K562 (cell line): Measurements from ENCODE around the gene TRIM62. TPM values are rescaled to one million over a fixed set of nuclear protein-coding genes. Genes with fewer than 3 reads are reported as not detected.

ENCODE experiments used
- ATAC-seq: fragments of 200-7000 bp; cut with Tn5 transposase; 3 replicates; pipeline ENCODE4 v1.9.1; 2020; ENCODE audit warnings: moderate library complexity
- BruUV-seq: library from RNA; stranded (reverse); fragments of 400-500 nt; replicated peaks from 2 replicates; lab custom pipeline; 2021; lab: Mats Ljungman, UMichigan
- CTCF ChIA-PET: fragments of 300-600 bp; formaldehyde crosslinking; extraction: SDS; loops from one replicate; lab custom pipeline; 2021; ENCODE audit warnings: low intra/inter-chr PET ratio; lab: Yijun Ruan, JAX
- POLR2A ChIA-PET: fragments of 300-600, 350-650 bp; sonication (Branson Sonifier 250); formaldehyde crosslinking; extraction: SDS; loops from one replicate; lab custom pipeline; 2021; ENCODE audit warnings: antibody characterized with exemption, inconsistent platforms; lab: Yijun Ruan, JAX
- DNase-seq, 4 experiments: peaks; one replicate each; pipeline versions ENCODE4 v3.0.0 to v3.0.0-alpha.2; 2011 to 2018; ENCODE audit warnings: low spot score in 3 of 4, mixed read lengths in 3 of 4; ENCODE audit errors: extremely low read depth in 1 of 4
- FAIRE-seq: peaks from 2 replicates; lab custom pipeline; 2011; peaks lifted over from hg19 to GRCh38; lab: Jason Lieb, UNC
- H2AFZ ChIP-seq: 2 replicates; pipeline ENCODE4 v1.6.0; 2011; ENCODE audit warnings: low read depth, low read length, control low read depth, inconsistent platforms
- H3K27ac ChIP-seq: fragments of 200-600 bp; 3 replicates; pipeline ENCODE4 v1.8.0; 2011; ENCODE audit warnings: low read depth, mild to moderate bottlenecking, control low read depth, inconsistent platforms, low read length, moderate library complexity, mixed read lengths; ENCODE audit errors: extremely low read depth
- H3K27me3 ChIP-seq, 2 experiments: fragments of 300-600 bp in 1 of 2; 2 replicates in 1 of 2; 3 replicates in 1 of 2; pipeline versions ENCODE4 v1.6.0 to v1.8.0; 2011; ENCODE audit warnings: inconsistent platforms in 2 of 2, low read length in 2 of 2, mild to moderate bottlenecking in 1 of 2, mixed read lengths in 1 of 2, moderate library complexity in 1 of 2; ENCODE audit not compliant: control insufficient read depth in 2 of 2, insufficient read depth in 2 of 2
- H3K36me3 ChIP-seq: fragments of 300-600 bp; 3 replicates; pipeline ENCODE4 v1.8.0; 2011; ENCODE audit warnings: mild to moderate bottlenecking, low read length, inconsistent platforms; ENCODE audit not compliant: control insufficient read depth, insufficient read depth
- H3K4me1 ChIP-seq, 2 experiments: fragments of 200-600 bp in 1 of 2; replicated peaks in 1 of 2; 2 replicates in 1 of 2; 3 replicates in 1 of 2; pipeline versions ENCODE4 v1.5.1 to v1.8.0; 2011; ENCODE audit warnings: inconsistent platforms in 2 of 2, low read length in 2 of 2, mild to moderate bottlenecking in 1 of 2, mixed read lengths in 1 of 2, moderate library complexity in 1 of 2; ENCODE audit not compliant: control insufficient read depth in 2 of 2, insufficient read depth in 2 of 2
- H3K4me2 ChIP-seq: 2 replicates; pipeline ENCODE4 v1.6.1; 2011; ENCODE audit warnings: low read length, control low read depth, inconsistent platforms, mixed read lengths; ENCODE audit not compliant: insufficient read depth
- H3K4me3 ChIP-seq: fragments of 200-600 bp; sonication (generic), shearing (Covaris generic); 2 replicates; pipeline ENCODE4 v1.5.1; 2016; ENCODE audit warnings: control low read depth, inconsistent platforms
- H3K79me2 ChIP-seq: fragments of 200-600 bp; 3 replicates; pipeline ENCODE4 v1.8.0; 2011; ENCODE audit warnings: low read length, inconsistent platforms; ENCODE audit not compliant: control insufficient read depth, insufficient read depth
- H3K9ac ChIP-seq, 2 experiments: 2 replicates each; pipeline versions ENCODE4 v1.6.0 to v1.6.1; 2011; ENCODE audit warnings: low read depth in 2 of 2, low read length in 2 of 2, control low read depth in 1 of 2, inconsistent platforms in 1 of 2, mild to moderate bottlenecking in 1 of 2, mixed read lengths in 1 of 2; ENCODE audit not compliant: insufficient read depth in 1 of 2
- H3K9me1 ChIP-seq: one replicate; pipeline ENCODE4 v1.6.0; 2011; ENCODE audit warnings: inconsistent platforms, mild to moderate bottlenecking, low read length, moderate library complexity; ENCODE audit not compliant: control insufficient read depth, insufficient read depth
- H3K9me3 ChIP-seq: replicated peaks from 2 replicates; pipeline ENCODE4 v1.5.1; 2011; ENCODE audit warnings: low read depth, low read length, inconsistent platforms; ENCODE audit not compliant: control insufficient read depth, insufficient read depth
- H4K20me1 ChIP-seq: replicated peaks from 2 replicates; pipeline ENCODE4 v1.6.1; 2011; ENCODE audit warnings: low read length, inconsistent platforms, mixed read lengths; ENCODE audit not compliant: control insufficient read depth, insufficient read depth
- CREBBP ChIP-seq: IDR thresholded peaks from one replicate; pipeline ENCODE4 v1.6.1; 2012; ENCODE audit warnings: low read depth, mild to moderate bottlenecking, control low read depth, inconsistent platforms, low read length
- DNMT1 ChIP-seq: fragments of 450-650 bp; IDR thresholded peaks from 2 replicates; pipeline ENCODE4 v1.6.1; 2016; ENCODE audit warnings: antibody characterized with exemption, mild to moderate bottlenecking
- HCFC1 ChIP-seq: IDR thresholded peaks from 2 replicates; pipeline ENCODE4 v1.6.1; 2012; ENCODE audit warnings: low read depth, low read length, improper control_type of control experiment
- HDAC2 ChIP-seq: fragments of 450-650 bp; IDR thresholded peaks from 2 replicates; pipeline ENCODE4 v1.6.1; 2016; ENCODE audit warnings: mild to moderate bottlenecking
- KAT2B ChIP-seq: IDR thresholded peaks from one replicate; pipeline ENCODE4 v1.6.1; 2012; ENCODE audit warnings: low read depth, mild to moderate bottlenecking, control low read depth, inconsistent platforms, low read length, moderate library complexity
- KLF13 ChIP-seq: fragments of 450-650 bp; IDR thresholded peaks from 2 replicates; pipeline ENCODE4 v1.6.1; 2016; ENCODE audit warnings: missing genetic modification characterization, low read depth, mild to moderate bottlenecking, missing compliant biosample characterization, moderate library complexity, borderline replicate concordance
- MAFG ChIP-seq: fragments of 450-650 bp; conservative IDR thresholded peaks from 2 replicates; pipeline ENCODE4 v1.6.1; 2016; ENCODE audit warnings: missing genetic modification characterization, missing compliant biosample characterization
- MEIS2 ChIP-seq: fragments of 450-650 bp; IDR thresholded peaks from 2 replicates; pipeline ENCODE4 v1.6.1; 2014; ENCODE audit warnings: mild to moderate bottlenecking; ENCODE audit not compliant: partially characterized antibody
- TRIM24 ChIP-seq, 2 experiments: fragments of 450-650 bp; IDR thresholded peaks; 2 replicates each; pipeline ENCODE4 v1.6.1; 2016
- TRIM25 ChIP-seq: fragments of 450-650 bp; IDR thresholded peaks from 2 replicates; pipeline ENCODE4 v1.7.0; 2016; ENCODE audit warnings: borderline replicate concordance
- ZBTB33 ChIP-seq: sonication (generic); formaldehyde crosslinking; IDR thresholded peaks from 2 replicates; pipeline ENCODE4 v1.8.1; 2023; ENCODE audit warnings: mild to moderate bottlenecking, missing genetic modification reagents
- ZC3H8 ChIP-seq: fragments of 450-650 bp; IDR thresholded peaks from 2 replicates; pipeline ENCODE4 v1.6.1; 2017
- ZNF512 ChIP-seq: IDR thresholded peaks from 2 replicates; pipeline ENCODE4 v1.6.1; 2016; ENCODE audit warnings: missing genetic modification characterization, missing compliant biosample characterization
- WGBS: fragments of 100-300 bp; shearing (Covaris generic); methylation state at CpG from one replicate; pipeline ENCODE4 v1.1.6; 2016; ENCODE audit warnings: low coverage, mixed read lengths; ENCODE audit not compliant: insufficient coverage; ENCODE audit errors: missing lambda C conversion rate; 5-methylcytosine and 5-hydroxymethylcytosine counted together
- in situ Hi-C: fragments of 300-500 bp; cut with MboI; formaldehyde crosslinking; loops from 4 replicates; pipeline ENCODE4 v1.15.0; 2018; ENCODE audit warnings: inconsistent platforms, mixed read lengths
- intact Hi-C: fragments of 100-400 bp; cut with micrococcal nuclease; formaldehyde crosslinking; loops from 2 replicates; pipeline ENCODE4 v1.14.2; 2022
- polyA plus RNA-seq, 8 experiments: library from polyadenylated mRNA; depleted of rRNA in 4 of 8; stranded (reverse) in 5 of 8; unstranded in 3 of 8; fragments of >200 nt; fragmentation: Nextera tagmentation in 2 of 8; fragmentation: Illumina TruSeq in 1 of 8; extraction: Ambion mirVana in 2 of 8; extraction: Trizol in 1 of 8; gene quantifications; 2 replicates each; pipeline versions ENCODE4 v1.2.1 to v1.2.3, GENCODE V29; 2011 to 2014; ENCODE audit warnings: inconsistent platforms in 1 of 8, missing spikeins in 1 of 8
- total RNA-seq, 7 experiments: library from RNA; depleted of rRNA in 6 of 7; stranded (reverse); fragments of >200 nt in 6 of 7; fragmentation: Illumina TruSeq in 2 of 7; extraction: Trizol in 2 of 7; gene quantifications; 2 replicates each; pipeline versions ENCODE4 v1.2.1 to v1.2.3, GENCODE V29; 2011 to 2021; ENCODE audit warnings: low replicate concordance in 1 of 7
- TF ChIP-seq, protein P1 (sequence below), 3 experiments: fragments of 200-800 bp in 1 of 3; fragments of 250-450 bp in 1 of 3; fragments of 450-650 bp in 1 of 3; sonication (Bioruptor Pico) in 1 of 3; sonication (Bioruptor generic) in 1 of 3; formaldehyde crosslinking in 1 of 3; IDR thresholded peaks; 2 replicates each; pipeline versions ENCODE4 v1.6.1 to v1.8.0; 2016 to 2022; ENCODE audit warnings: mild to moderate bottlenecking in 2 of 3, missing genetic modification characterization in 2 of 3, missing compliant biosample characterization in 1 of 3, moderate library complexity in 1 of 3

Gene TRIM62
- total and polyA plus RNA-seq, 9 of the 15 experiments (the other 6 are each of a cell fraction or from before 2014, with no cell fraction given) = 0.18 to 2.3 (median 0.52) TPM

GRCh38 chr1:33097137-33097611 is 84.7 kb downstream of the TRIM62 start:
- Histone ChIP-seq H3K9me3 (no peaks in the 10 kb centered on the region), H3K4me1 (peaks cover 0 to 12% of the 10 kb centered on the region in 2 experiments; a peak in 4 of 5 replicates), H3K9me1 (no peaks in the 10 kb centered on the region), H3K27ac (no peak overlapping the region), H3K27me3 (peaks cover 4 to 6% of the 10 kb centered on the region in 2 experiments; a peak in 4 of 5 replicates), H3K4me3 (no peak overlapping the region), H4K20me1 (peaks cover 7% of the 10 kb centered on the region), H3K9ac (no peak overlapping the region), H2AFZ (no peak overlapping the region), H3K4me2 (no peak overlapping the region; the same call in 1 of the 2 replicates), H3K36me3 (no peaks in the 10 kb centered on the region), H3K79me2 (no peaks in the 10 kb centered on the region)
- ATAC-seq (peak; percentile 16; the same call in 1 of the 3 replicates), DNase-seq (peak; percentile 45 to 69 (median 56)), FAIRE-seq (no peak)
- ChIA-PET CTCF (no interaction called here), POLR2A (interaction anchor here (0.6 to 0.9 kb wide), 2 partner anchors 17 to 84 kb away, joined by 3 to 5 read pairs; no protein-coding TSS in a partner anchor)
- WGBS = 14% methylated on average over 3 of the region's 3 CpGs
- BruUV-seq = no TSS peak
- in situ Hi-C loops = no loop called here
- intact Hi-C loops = no loop called here
- TF ChIP-seq HCFC1 (no peak), DNMT1 (no peak), MEIS2 (peak; percentile 77), ZC3H8 (no peak), CREBBP (no peak), KAT2B (no peak), KLF13 (tag) (no peak), ZNF512 (no peak), MAFG (peak; percentile 93), ZBTB33 (CRISPR knock-in tag) (no peak), TRIM25 (no peak), TRIM24 (IDR thresholded peaks at IDR 0.05) (no peak), HDAC2 (peak; percentile 53; the same call in 1 of the 2 replicates)
- TF ChIP-seq, protein P1, sequence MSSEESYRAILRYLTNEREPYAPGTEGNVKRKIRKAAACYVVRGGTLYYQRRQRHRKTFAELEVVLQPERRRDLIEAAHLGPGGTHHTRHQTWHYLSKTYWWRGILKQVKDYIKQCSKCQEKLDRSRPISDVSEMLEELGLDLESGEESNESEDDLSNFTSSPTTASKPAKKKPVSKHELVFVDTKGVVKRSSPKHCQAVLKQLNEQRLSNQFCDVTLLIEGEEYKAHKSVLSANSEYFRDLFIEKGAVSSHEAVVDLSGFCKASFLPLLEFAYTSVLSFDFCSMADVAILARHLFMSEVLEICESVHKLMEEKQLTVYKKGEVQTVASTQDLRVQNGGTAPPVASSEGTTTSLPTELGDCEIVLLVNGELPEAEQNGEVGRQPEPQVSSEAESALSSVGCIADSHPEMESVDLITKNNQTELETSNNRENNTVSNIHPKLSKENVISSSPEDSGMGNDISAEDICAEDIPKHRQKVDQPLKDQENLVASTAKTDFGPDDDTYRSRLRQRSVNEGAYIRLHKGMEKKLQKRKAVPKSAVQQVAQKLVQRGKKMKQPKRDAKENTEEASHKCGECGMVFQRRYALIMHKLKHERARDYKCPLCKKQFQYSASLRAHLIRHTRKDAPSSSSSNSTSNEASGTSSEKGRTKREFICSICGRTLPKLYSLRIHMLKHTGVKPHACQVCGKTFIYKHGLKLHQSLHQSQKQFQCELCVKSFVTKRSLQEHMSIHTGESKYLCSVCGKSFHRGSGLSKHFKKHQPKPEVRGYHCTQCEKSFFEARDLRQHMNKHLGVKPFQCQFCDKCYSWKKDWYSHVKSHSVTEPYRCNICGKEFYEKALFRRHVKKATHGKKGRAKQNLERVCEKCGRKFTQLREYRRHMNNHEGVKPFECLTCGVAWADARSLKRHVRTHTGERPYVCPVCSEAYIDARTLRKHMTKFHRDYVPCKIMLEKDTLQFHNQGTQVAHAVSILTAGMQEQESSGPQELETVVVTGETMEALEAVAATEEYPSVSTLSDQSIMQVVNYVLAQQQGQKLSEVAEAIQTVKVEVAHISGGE (CRISPR knock-in tag; IDR thresholded peaks at IDR 0.05) = no peak
